Tibial nerve (tissue), 4 donors: ENCODE data around the gene SPATA20.

Experiments used
- CTCF ChIP-seq, 5 experiments: fragments of 200-600 bp in 3 of 5; fragments of 450-650 bp in 2 of 5; sonication (generic) in 3 of 5; IDR thresholded peaks; one replicate each; pipeline ENCODE4 v1.5.1; 2016 to 2019; ENCODE audit warnings: antibody characterized with exemption in 5 of 5, mild to moderate bottlenecking in 3 of 5, moderate library complexity in 2 of 5
- EP300 ChIP-seq, 2 donors: sonication (generic); formaldehyde crosslinking; IDR thresholded peaks; one replicate each; pipeline ENCODE4 v1.6.1; 2017; ENCODE audit warnings: antibody characterized with exemption in 2 of 2, mild to moderate bottlenecking in 1 of 2

- TF ChIP-seq CTCF (IDR thresholded peaks at IDR 0.05), result no peak
- TF ChIP-seq EP300 (IDR thresholded peaks at IDR 0.05), result no peak
Observed at GRCh38 chr17:50579399-50579798, 32.4 kb downstream of the SPATA20 start.
